ENCODE results near the gene SFTPB. TPM values are rescaled to one million over a fixed set of nuclear protein-coding genes. Genes with fewer than 3 reads are reported as not detected.

SFTPB gene
- total RNA-seq, 4 donors from 2014 or later: not detected

DNA sequence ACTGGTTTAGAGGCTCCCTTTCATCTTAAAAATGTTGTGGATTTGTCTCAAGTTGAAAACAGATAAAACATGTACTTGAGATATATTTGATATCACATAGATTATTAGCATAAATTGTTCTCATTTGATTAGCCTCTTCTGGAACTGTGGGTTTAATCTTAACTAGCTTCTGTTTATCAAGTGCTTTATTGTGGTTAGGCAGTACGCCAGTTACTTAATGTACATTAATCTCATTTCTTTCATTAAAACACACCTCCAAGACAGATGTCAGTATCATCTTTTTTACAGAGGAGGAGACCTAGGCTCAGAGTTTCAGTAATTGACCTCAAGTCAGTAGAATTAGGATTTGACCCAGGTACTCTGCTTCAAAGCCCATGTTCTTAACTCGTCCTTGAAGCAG lies 21.8 kb downstream of the SFTPB start:
- Histone ChIP-seq H3K4me1 (peaks cover 8 to 11% of the 10 kb centered on the region in 2 donors), H3K27me3 (no peaks in the 10 kb centered on the region), H3K27ac (peak overlapping the region; percentile 77 to 92 (median 84)), H3K4me3 (no peak overlapping the region), H3K36me3 (peaks cover 4 to 95% of the 10 kb centered on the region in 2 donors), H3K9me3 (no peaks in the 10 kb centered on the region)
- no peak for ATAC-seq
- TF ChIP-seq POLR2A (IDR thresholded peaks at IDR 0.05): no peak
- TF ChIP-seq CTCF (IDR thresholded peaks at IDR 0.05 in 4 of 5, conservative IDR thresholded peaks at IDR 0.05 in 1 of 5): no peak
- intact Hi-C loops (cut with DNase I; ENCODE audit: low total_unique reads) (no loop called here), in situ Hi-C loops (cut with MboI; ENCODE audit: low sequenced_read_pairs in 4 of 4) (loop anchor here in 3 of 4 donors (25.0 kb wide), 1 partner anchor 441 kb away; no protein-coding TSS in a partner anchor)
- DNase-seq: no peak

GRCh38 chr2:85644909-85645308 lies 23.1 kb downstream of the SFTPB start:
- DNase-seq: peak; percentile 75 to 92
- in situ Hi-C loops (cut with MboI; ENCODE audit: low sequenced_read_pairs in 4 of 4) (loop anchor here in 3 of 4 donors (25.0 kb wide), 1 partner anchor 442 kb away; no protein-coding TSS in a partner anchor), intact Hi-C loops (cut with DNase I; ENCODE audit: low total_unique reads) (loop anchor here (1.0 kb wide), 1 partner anchor 60 kb away; no protein-coding TSS in a partner anchor)
- peak overlapping the region; percentile 77 to 92 (median 84) for H3K27ac ChIP-seq
- no peaks in the 10 kb centered on the region for H3K9me3 ChIP-seq
- H3K27me3 ChIP-seq: no peaks in the 10 kb centered on the region
- H3K4me1 ChIP-seq: peaks cover 8 to 11% of the 10 kb centered on the region in 2 donors
- peaks cover 9 to 95% of the 10 kb centered on the region in 2 donors for H3K36me3 ChIP-seq
- peak; percentile 93 to 98 for ATAC-seq
- H3K4me3 ChIP-seq: no peak overlapping the region
- TF ChIP-seq CTCF (IDR thresholded peaks at IDR 0.05 in 4 of 5, conservative IDR thresholded peaks at IDR 0.05 in 1 of 5) (no peak), POLR2A (IDR thresholded peaks at IDR 0.05) (peak in 1 of 2 donors; percentile 12)

DNA sequence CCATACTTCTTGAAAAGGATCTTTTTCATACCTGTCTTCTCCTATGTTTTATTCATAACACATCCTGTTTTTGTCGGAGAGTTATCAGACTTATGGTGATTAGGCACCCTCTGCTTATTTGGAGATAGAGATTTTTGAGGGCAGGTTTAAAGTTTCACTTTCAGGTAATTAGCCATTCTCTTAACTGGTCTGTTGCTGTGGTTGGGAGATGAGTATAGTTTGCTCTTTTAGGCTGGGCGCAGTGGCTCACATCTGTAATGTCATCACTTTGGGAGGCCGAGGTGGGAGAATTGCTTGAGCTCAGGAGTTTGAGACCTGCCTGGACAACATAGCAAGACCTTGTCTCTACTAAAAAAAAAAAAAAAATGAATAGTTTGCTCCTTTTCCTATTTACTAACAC lies 25.3 kb downstream of the SFTPB start:
- Histone ChIP-seq H3K27ac (peak overlapping the region in 3 of 4 donors; percentile 77 to 92 (median 87)), H3K4me3 (no peak overlapping the region), H3K36me3 (peaks cover 11 to 95% of the 10 kb centered on the region in 2 donors), H3K9me3 (no peaks in the 10 kb centered on the region), H3K4me1 (peaks cover 8 to 11% of the 10 kb centered on the region in 2 donors), H3K27me3 (no peaks in the 10 kb centered on the region)
- in situ Hi-C loops (cut with MboI; ENCODE audit: low sequenced_read_pairs in 4 of 4) (loop anchor here in 3 of 4 donors (25.0 kb wide), 1 partner anchor 445 kb away; no protein-coding TSS in a partner anchor), intact Hi-C loops (cut with DNase I; ENCODE audit: low total_unique reads) (no loop called here)
- TF ChIP-seq CTCF (IDR thresholded peaks at IDR 0.05 in 4 of 5, conservative IDR thresholded peaks at IDR 0.05 in 1 of 5) (no peak), POLR2A (IDR thresholded peaks at IDR 0.05) (no peak)
- ATAC-seq (no peak), DNase-seq (peak in 1 of 2 donors; percentile 1)

DNA sequence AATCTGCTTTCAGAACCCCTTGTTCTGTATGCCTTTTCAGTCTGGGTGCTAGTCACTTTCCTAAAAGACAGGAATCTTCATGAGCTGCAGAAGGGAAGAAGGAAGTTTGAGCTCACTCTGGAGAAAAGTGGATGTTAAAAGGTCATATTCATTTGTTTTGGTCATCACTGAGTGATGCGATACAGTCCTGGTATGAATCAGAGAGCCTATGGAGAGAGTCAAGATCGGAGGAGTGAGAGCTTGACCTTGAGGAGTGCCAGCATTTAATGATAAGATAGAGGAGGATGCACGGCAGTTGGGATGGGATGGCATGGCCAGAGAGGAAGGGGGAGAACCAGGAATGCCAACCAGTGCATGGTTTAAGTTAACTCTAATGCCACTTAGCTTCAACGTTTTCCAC lies 32.4 kb downstream of the SFTPB start:
- no peaks in the 10 kb centered on the region for H3K9me3 ChIP-seq
- H3K4me1 ChIP-seq: no peaks in the 10 kb centered on the region
- DNase-seq (no peak), ATAC-seq (no peak)
- no peak overlapping the region for H3K4me3 ChIP-seq
- in situ Hi-C loops (cut with MboI; ENCODE audit: low sequenced_read_pairs in 4 of 4): loop anchor here (5.0 to 25.0 kb wide), 6 partner anchors 89 to 452 kb away; no protein-coding TSS in a partner anchor
- H3K36me3 ChIP-seq: peaks cover 3 to 85% of the 10 kb centered on the region in 2 donors
- no peaks in the 10 kb centered on the region for H3K27me3 ChIP-seq
- no peak for TF ChIP-seq CTCF (IDR thresholded peaks at IDR 0.05 in 4 of 5, conservative IDR thresholded peaks at IDR 0.05 in 1 of 5)
- no peak for TF ChIP-seq POLR2A (IDR thresholded peaks at IDR 0.05)
- intact Hi-C loops (cut with DNase I; ENCODE audit: low total_unique reads): loop anchor here (10.0 kb wide), 1 partner anchor 439 kb away; no protein-coding TSS in a partner anchor
- H3K27ac ChIP-seq: peak overlapping the region in 1 of 4 donors; percentile 1
